IMR-90 (cell line): ENCODE measurements around the gene PARP12. TPM values are rescaled to one million over a fixed set of nuclear protein-coding genes. Genes with fewer than 3 reads are reported as not detected.

ENCODE experiments used
- ATAC-seq: fragments of 200-7000 bp; cut with Tn5 transposase; 2 replicates; pipeline ENCODE4 v1.9.1; 2020; ENCODE audit warnings: low read depth, mild to moderate bottlenecking, moderate library complexity
- BruUV-seq: library from RNA; stranded (reverse); fragments of 400-500 nt; replicated peaks from 2 replicates; lab custom pipeline; 2021; lab: Mats Ljungman, UMichigan
- CTCF ChIA-PET: fragments of 300-600 bp; formaldehyde crosslinking; extraction: SDS; loops from one replicate; lab custom pipeline; 2021; ENCODE audit warnings: antibody characterized with exemption; lab: Yijun Ruan, JAX
- POLR2A ChIA-PET: fragments of 300-600 bp; sonication (Branson Sonifier 250); formaldehyde crosslinking; loops from one replicate; lab custom pipeline; 2022; ENCODE audit warnings: antibody characterized with exemption; ENCODE audit not compliant: unreplicated experiment; lab: Charles Lee
- DNase-seq: peaks from one replicate; pipeline ENCODE4 v3.0.0; 2013
- H2AFZ ChIP-seq: replicated peaks from 2 replicates; pipeline ENCODE3; 2013; ENCODE audit warnings: low read length, mild to moderate bottlenecking; ENCODE audit not compliant: poor library complexity
- H2AK5ac ChIP-seq: 2 replicates; pipeline ENCODE4 v1.6.1; 2013; ENCODE audit warnings: low read depth, low read length, inconsistent platforms
- H2AK9ac ChIP-seq: replicated peaks from 2 replicates; pipeline ENCODE3; 2013; ENCODE audit warnings: mild to moderate bottlenecking, low read depth, low read length, moderate library complexity; ENCODE audit not compliant: poor library complexity
- H2BK120ac ChIP-seq: 2 replicates; pipeline ENCODE4 v1.6.1; 2013; ENCODE audit warnings: low read depth, low read length, inconsistent platforms
- H2BK15ac ChIP-seq: 3 replicates; pipeline ENCODE4 v1.6.1; 2013; ENCODE audit warnings: low read depth, low read length, inconsistent platforms
- H2BK20ac ChIP-seq: 2 replicates; pipeline ENCODE4 v1.6.1; 2013; ENCODE audit warnings: low read depth, mild to moderate bottlenecking, inconsistent platforms, low read length, moderate library complexity
- H2BK5ac ChIP-seq: 2 replicates; pipeline ENCODE4 v1.6.1; 2013; ENCODE audit warnings: mild to moderate bottlenecking, low read depth, low read length, inconsistent platforms; ENCODE audit not compliant: poor library complexity, severe bottlenecking
- H3K14ac ChIP-seq: replicated peaks from 2 replicates; pipeline ENCODE4 v1.6.1; 2013; ENCODE audit warnings: low read depth, low read length, inconsistent platforms
- H3K18ac ChIP-seq: 2 replicates; pipeline ENCODE4 v1.6.1; 2013; ENCODE audit warnings: low read depth, low read length, control low read depth
- H3K23ac ChIP-seq: 2 replicates; pipeline ENCODE4 v1.6.1; 2013; ENCODE audit warnings: low read depth, low read length, inconsistent platforms
- H3K27ac ChIP-seq: 2 replicates; pipeline ENCODE4 v1.5.1; 2013; ENCODE audit warnings: mild to moderate bottlenecking, control low read depth, low read length; ENCODE audit not compliant: insufficient read depth
- H3K27me3 ChIP-seq: 2 replicates; pipeline ENCODE4 v1.6.1; 2013; ENCODE audit warnings: low read length; ENCODE audit not compliant: control insufficient read depth, insufficient read depth
- H3K36me3 ChIP-seq: 2 replicates; pipeline ENCODE4 v1.6.1; 2013; ENCODE audit warnings: low read length, mixed read lengths; ENCODE audit not compliant: control insufficient read depth, insufficient read depth
- H3K4ac ChIP-seq: 2 replicates; pipeline ENCODE4 v1.6.1; 2013; ENCODE audit warnings: low read depth, low read length, inconsistent platforms
- H3K4me1 ChIP-seq: 2 replicates; pipeline ENCODE4 v1.6.1; 2013; ENCODE audit warnings: low read length, mixed read lengths; ENCODE audit not compliant: control insufficient read depth, insufficient read depth
- H3K4me2 ChIP-seq: 2 replicates; pipeline ENCODE4 v1.6.1; 2013; ENCODE audit warnings: low read depth, mild to moderate bottlenecking, control low read depth, low read length, moderate library complexity
- H3K4me3 ChIP-seq: 2 replicates; pipeline ENCODE4 v1.5.1; 2013; ENCODE audit warnings: low read depth, mild to moderate bottlenecking, control low read depth, low read length, moderate library complexity; ENCODE audit not compliant: insufficient read depth
- H3K56ac ChIP-seq: 2 replicates; pipeline ENCODE4 v1.6.1; 2013; ENCODE audit warnings: low read length, inconsistent platforms; ENCODE audit not compliant: insufficient read depth; ENCODE audit errors: extremely low read depth
- H3K79me1 ChIP-seq, 2 experiments: 2 replicates each; pipeline ENCODE4 v1.6.1; 2013; ENCODE audit warnings: low read length in 2 of 2, inconsistent platforms in 1 of 2, low read depth in 1 of 2
- H3K9ac ChIP-seq: 2 replicates; pipeline ENCODE4 v1.6.1; 2013; ENCODE audit warnings: low read depth, low read length, control low read depth
- H3K9me1 ChIP-seq: 2 replicates; pipeline ENCODE4 v1.6.1; 2013; ENCODE audit warnings: low read length, inconsistent platforms; ENCODE audit not compliant: insufficient read depth
- H3K9me3 ChIP-seq: 2 replicates; pipeline ENCODE4 v1.6.1; 2013; ENCODE audit warnings: low read length; ENCODE audit not compliant: control insufficient read depth, insufficient read depth
- H4K20me1 ChIP-seq: 2 replicates; pipeline ENCODE4 v1.6.1; 2013; ENCODE audit warnings: low read length, inconsistent platforms; ENCODE audit not compliant: insufficient read depth
- H4K5ac ChIP-seq: 2 replicates; pipeline ENCODE4 v1.6.1; 2013; ENCODE audit warnings: mild to moderate bottlenecking, low read depth, low read length, control low read depth
- H4K8ac ChIP-seq, 2 experiments: 2 replicates each; pipeline ENCODE4 v1.6.1; 2013; ENCODE audit warnings: low read depth in 2 of 2, low read length in 2 of 2, control low read depth in 1 of 2, inconsistent platforms in 1 of 2
- H4K91ac ChIP-seq: 2 replicates; pipeline ENCODE4 v1.6.1; 2013; ENCODE audit warnings: low read depth, low read length, inconsistent platforms; ENCODE audit not compliant: insufficient read depth
- CEBPB ChIP-seq: IDR thresholded peaks from 2 replicates; pipeline ENCODE4 v1.6.1; 2012; ENCODE audit warnings: low read depth, low read length, improper control_type of control experiment
- ELK1 ChIP-seq: fragments of 150-350 bp; IDR thresholded peaks from 2 replicates; pipeline ENCODE4 v1.6.1; 2016; ENCODE audit warnings: low read depth, mild to moderate bottlenecking, low read length, moderate library complexity, borderline replicate concordance
- MAFK ChIP-seq: IDR thresholded peaks from 2 replicates; pipeline ENCODE4 v1.6.1; 2012; ENCODE audit warnings: low read depth, low read length, improper control_type of control experiment
- MAZ ChIP-seq: IDR thresholded peaks from 2 replicates; pipeline ENCODE4 v1.6.1; 2012; ENCODE audit warnings: low read depth, mild to moderate bottlenecking, low read length, improper control_type of control experiment, moderate library complexity, borderline replicate concordance
- MXI1 ChIP-seq: IDR thresholded peaks from 2 replicates; pipeline ENCODE4 v1.6.1; 2012; ENCODE audit warnings: low read depth, mild to moderate bottlenecking, low read length, moderate library complexity, borderline replicate concordance
- NFE2L2 ChIP-seq: fragments of 150-350 bp; IDR thresholded peaks from 2 replicates; pipeline ENCODE4 v1.6.1; 2016; ENCODE audit warnings: low read depth, mild to moderate bottlenecking, low read length
- POLR2A ChIP-seq: IDR thresholded peaks from 2 replicates; pipeline ENCODE4 v1.6.1; 2012; ENCODE audit warnings: mild to moderate bottlenecking, low read depth, low read length
- RAD21 ChIP-seq: IDR thresholded peaks from 2 replicates; pipeline ENCODE4 v1.6.1; 2012; ENCODE audit warnings: low read length, improper control_type of control experiment
- RCOR1 ChIP-seq: IDR thresholded peaks from 2 replicates; pipeline ENCODE4 v1.6.1; 2012; ENCODE audit warnings: mild to moderate bottlenecking, low read length, improper control_type of control experiment; ENCODE audit not compliant: insufficient replicate concordance
- SMC3 ChIP-seq: fragments of 150-350 bp; IDR thresholded peaks from 2 replicates; pipeline ENCODE4 v1.6.1; 2016; ENCODE audit warnings: low read depth, mild to moderate bottlenecking, antibody characterized with exemption, low read length, moderate library complexity
- WGBS, 2 experiments: methylation state at CpG; one replicate each; pipeline versions ENCODE4 v1.1.5 to v1.1.7; 2013; ENCODE audit warnings: missing lambda C conversion rate in 2 of 2; ENCODE audit not compliant: insufficient read length in 1 of 2; ENCODE audit errors: extremely low coverage in 2 of 2; 5-methylcytosine and 5-hydroxymethylcytosine counted together
- dilution Hi-C: fragments of 300-500 bp; cut with HindIII; formaldehyde crosslinking; loops from one replicate; pipeline ENCODE4 v1.14.3; 2018; ENCODE audit warnings: low sequenced_read_pairs; ENCODE audit not compliant: unreplicated experiment
- in situ Hi-C: fragments of 300-500 bp; cut with MboI; formaldehyde crosslinking; loops from 3 replicates; pipeline ENCODE4 v1.14.3; 2019; ENCODE audit warnings: low sequenced_read_pairs, inconsistent platforms, mixed read lengths
- intact Hi-C: fragments of 100-400 bp; cut with micrococcal nuclease; formaldehyde crosslinking; loops from 2 replicates; pipeline ENCODE4 v1.10.0; 2022
- polyA plus RNA-seq, 3 experiments: library from polyadenylated mRNA; depleted of rRNA; stranded (reverse); fragments of >200 nt; gene quantifications; 2 replicates each; pipeline ENCODE4 v1.2.3, GENCODE V29; 2012; ENCODE audit warnings: low replicate concordance in 1 of 3
- total RNA-seq: library from RNA; depleted of rRNA; stranded (reverse); fragments of >200 nt; gene quantifications from 2 replicates; pipeline ENCODE4 v1.2.3, GENCODE V29; 2012
- TF ChIP-seq, protein P1 (sequence below): conservative IDR thresholded peaks from 2 replicates; pipeline ENCODE4 v1.5.1; 2012; ENCODE audit warnings: mild to moderate bottlenecking, low read depth, low read length, improper control_type of control experiment
- TF ChIP-seq, protein P2 (sequence below): fragments of 150-350 bp; IDR thresholded peaks from 2 replicates; pipeline ENCODE4 v1.6.1; 2017; ENCODE audit warnings: mild to moderate bottlenecking, antibody characterized with exemption, low read length, low read depth

PARP12 gene
- total and polyA plus RNA-seq, 2 of the 4 experiments (the other 2 are of a cell fraction): 7.2 to 11.3 TPM

DNA sequence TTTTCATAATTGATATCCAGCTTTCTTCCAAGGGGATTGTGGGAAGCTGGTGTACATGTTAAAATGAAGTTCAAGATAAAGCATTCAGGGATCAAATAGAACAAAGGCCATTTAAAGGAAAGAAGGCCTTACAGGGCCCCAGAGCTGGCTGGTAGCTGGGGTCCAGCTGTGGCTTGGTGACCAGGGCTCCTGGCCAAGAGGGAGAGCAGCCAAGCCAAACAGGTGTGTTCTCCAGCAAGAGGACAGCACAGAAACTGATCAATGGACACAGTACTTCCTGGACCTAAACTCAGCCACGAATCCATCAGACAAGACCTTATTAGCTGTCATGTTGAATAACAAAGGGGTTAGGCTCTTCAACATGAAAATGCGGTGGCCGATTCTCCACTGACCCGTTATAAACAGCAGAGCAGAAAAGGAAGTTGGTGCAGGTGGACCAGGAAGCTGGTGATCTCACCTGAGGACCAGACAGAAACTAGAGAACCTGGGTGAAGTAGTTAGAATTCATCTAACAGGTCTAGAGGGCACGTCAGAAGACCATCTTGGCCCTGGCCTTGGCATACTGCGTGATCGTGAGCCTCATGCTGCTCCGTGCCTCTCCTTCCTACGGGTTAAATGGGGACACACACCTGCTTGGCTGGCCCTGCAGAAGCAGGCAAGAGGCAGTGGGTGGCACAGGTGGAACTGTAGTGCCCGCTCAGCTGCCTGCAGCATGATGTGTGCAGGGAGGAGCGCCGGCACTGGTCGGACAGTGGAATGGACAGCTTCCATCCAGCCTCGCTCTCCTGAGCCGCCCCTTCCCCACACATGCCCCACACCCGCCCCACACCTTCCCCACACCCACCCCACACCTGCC lies 53.8 kb downstream of the PARP12 start:
- peaks cover 12% of the 10 kb centered on the region for H3K27me3 ChIP-seq
- H3K79me1 ChIP-seq: no peaks in the 10 kb centered on the region
- no peak overlapping the region for H2BK5ac ChIP-seq
- H3K27ac ChIP-seq: no peak overlapping the region
- no peak overlapping the region for H4K91ac ChIP-seq
- H2BK20ac ChIP-seq: no peak overlapping the region
- H3K9me1 ChIP-seq: peaks cover 6% of the 10 kb centered on the region
- H3K4me2 ChIP-seq: no peak overlapping the region
- H3K4me1 ChIP-seq: no peaks in the 10 kb centered on the region
- H3K36me3 ChIP-seq: no peaks in the 10 kb centered on the region
- H4K20me1 ChIP-seq: no peaks in the 10 kb centered on the region
- H4K5ac ChIP-seq: no peak overlapping the region
- ChIA-PET POLR2A (no interaction called here), CTCF (no interaction called here)
- H3K14ac ChIP-seq: no peak overlapping the region
- no peak overlapping the region for H3K18ac ChIP-seq
- H2AK9ac ChIP-seq: no peak overlapping the region
- H4K8ac ChIP-seq: no peak overlapping the region
- H3K9ac ChIP-seq: no peak overlapping the region
- DNase-seq (no peak), ATAC-seq (no peak)
- no peak overlapping the region for H2BK120ac ChIP-seq
- no peak overlapping the region for H3K4ac ChIP-seq
- dilution Hi-C loops (no loop called here), intact Hi-C loops (no loop called here), in situ Hi-C loops (loop anchor here (10.0 kb wide), 2 partner anchors 364 to 574 kb away; no protein-coding TSS in a partner anchor)
- no peak overlapping the region for H2BK15ac ChIP-seq
- TF ChIP-seq MAFK (no peak), ELK1 (no peak), SMC3 (no peak), RAD21 (no peak), MXI1 (no peak), RCOR1 (no peak), POLR2A (no peak), MAZ (no peak), CEBPB (no peak), NFE2L2 (no peak)
- TF ChIP-seq, protein P1, sequence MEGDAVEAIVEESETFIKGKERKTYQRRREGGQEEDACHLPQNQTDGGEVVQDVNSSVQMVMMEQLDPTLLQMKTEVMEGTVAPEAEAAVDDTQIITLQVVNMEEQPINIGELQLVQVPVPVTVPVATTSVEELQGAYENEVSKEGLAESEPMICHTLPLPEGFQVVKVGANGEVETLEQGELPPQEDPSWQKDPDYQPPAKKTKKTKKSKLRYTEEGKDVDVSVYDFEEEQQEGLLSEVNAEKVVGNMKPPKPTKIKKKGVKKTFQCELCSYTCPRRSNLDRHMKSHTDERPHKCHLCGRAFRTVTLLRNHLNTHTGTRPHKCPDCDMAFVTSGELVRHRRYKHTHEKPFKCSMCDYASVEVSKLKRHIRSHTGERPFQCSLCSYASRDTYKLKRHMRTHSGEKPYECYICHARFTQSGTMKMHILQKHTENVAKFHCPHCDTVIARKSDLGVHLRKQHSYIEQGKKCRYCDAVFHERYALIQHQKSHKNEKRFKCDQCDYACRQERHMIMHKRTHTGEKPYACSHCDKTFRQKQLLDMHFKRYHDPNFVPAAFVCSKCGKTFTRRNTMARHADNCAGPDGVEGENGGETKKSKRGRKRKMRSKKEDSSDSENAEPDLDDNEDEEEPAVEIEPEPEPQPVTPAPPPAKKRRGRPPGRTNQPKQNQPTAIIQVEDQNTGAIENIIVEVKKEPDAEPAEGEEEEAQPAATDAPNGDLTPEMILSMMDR: no peak
- TF ChIP-seq, protein P2, sequence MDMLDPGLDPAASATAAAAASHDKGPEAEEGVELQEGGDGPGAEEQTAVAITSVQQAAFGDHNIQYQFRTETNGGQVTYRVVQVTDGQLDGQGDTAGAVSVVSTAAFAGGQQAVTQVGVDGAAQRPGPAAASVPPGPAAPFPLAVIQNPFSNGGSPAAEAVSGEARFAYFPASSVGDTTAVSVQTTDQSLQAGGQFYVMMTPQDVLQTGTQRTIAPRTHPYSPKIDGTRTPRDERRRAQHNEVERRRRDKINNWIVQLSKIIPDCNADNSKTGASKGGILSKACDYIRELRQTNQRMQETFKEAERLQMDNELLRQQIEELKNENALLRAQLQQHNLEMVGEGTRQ: no peak
- no TSS peak for BruUV-seq
- no peak overlapping the region for H2AFZ ChIP-seq
- H3K23ac ChIP-seq: no peak overlapping the region
- no peak overlapping the region for H3K4me3 ChIP-seq
- no peak overlapping the region for H3K56ac ChIP-seq
- WGBS, 2 experiments: 97% methylated on average over 5 of the region's 16 CpGs; no CpG with 5 or more reads in 1 of the 2 experiments
- H2AK5ac ChIP-seq: no peak overlapping the region
- no peaks in the 10 kb centered on the region for H3K9me3 ChIP-seq
